Activated T-helper 1 cell treated with Interleukin-2 at 50 U/mL for 16 hours (primary cell): Measurements from ENCODE around the gene GMPPA.
A peak's percentile ranks its signal among the peaks of the same experiment; 100 is the strongest.

Source experiments
- DNase-seq: peaks from one replicate; pipeline ENCODE4 v3.0.0-alpha.2; 2020; ENCODE audit warnings: low read depth

GMPPA gene

DNA sequence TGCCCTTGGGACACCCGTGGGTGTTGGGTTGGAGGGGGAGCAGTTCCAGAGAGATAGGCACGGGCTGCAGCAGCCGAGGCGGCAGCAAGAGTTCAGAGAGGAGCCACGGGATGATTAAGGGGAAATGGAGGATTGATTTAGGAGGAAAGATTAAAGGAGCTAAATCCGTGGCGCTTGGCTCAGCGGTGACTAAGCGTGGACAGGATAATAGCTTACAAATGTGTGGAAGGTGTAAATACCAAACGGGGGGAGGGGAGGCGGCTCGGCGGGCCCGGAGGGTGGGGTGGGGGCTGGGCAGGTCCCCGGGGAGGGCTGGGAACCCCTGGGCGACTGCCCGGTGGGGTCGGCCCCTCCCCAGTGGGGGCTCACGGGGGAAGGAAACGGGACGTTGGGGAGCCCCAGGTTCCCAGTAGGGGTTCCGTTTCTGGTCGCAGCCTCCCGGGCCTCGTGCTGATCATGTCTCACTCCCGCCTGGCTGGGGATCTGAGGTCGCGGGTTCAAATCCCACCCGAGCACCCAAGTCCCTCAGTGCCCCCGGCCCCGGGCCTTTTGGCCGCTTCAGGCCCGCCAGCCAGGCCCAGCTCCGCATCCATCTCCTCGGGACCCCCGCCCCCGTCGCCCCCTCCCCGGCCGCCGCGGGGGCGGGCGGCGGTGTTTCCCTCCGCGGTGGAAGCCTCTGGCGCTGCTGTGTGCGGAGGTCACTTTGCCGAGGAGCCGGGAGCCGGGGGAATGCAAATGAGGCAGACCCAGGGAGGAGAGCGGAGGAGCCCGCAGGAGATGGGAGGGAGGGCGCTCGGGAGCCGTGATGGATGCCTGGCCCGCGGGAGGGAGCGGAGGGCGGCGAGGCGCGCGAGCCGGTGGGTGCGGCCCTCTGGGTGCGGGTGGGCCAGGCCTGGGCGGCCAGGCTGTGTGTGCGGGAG is 23.7 kb downstream of the GMPPA start:
- no peak for DNase-seq

DNA sequence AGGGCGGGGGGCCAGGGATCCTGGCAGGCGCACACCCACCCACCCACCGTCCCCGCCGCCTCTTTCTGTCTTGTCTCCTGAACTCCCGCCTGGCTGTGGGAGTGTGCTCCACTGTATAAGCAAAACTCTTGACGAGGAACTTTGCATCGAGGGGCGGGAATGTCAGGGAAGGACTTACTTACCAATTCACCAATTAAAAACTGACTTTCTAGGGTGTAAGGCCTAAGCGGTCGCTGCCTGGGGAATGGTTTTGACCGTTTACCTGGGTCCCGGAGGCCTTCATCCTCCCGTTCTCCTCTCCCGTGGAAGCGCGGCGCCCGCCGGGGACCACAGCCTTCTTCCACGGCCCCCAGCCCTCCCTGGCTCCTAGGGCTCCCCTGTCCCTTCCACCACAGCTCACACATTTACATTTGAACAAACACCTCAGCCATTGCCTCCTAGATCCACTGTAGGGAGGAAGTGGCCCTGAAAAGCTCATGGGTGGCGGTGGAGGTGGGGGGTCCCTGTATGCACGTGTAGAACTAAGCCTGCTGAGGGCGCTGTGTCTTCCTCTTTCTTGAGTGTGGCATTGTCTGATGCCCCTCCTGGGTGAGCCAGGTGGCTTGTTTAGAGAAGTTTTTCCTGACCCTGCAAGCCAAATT is 24.5 kb downstream of the GMPPA start:
- no peak for DNase-seq

DNA sequence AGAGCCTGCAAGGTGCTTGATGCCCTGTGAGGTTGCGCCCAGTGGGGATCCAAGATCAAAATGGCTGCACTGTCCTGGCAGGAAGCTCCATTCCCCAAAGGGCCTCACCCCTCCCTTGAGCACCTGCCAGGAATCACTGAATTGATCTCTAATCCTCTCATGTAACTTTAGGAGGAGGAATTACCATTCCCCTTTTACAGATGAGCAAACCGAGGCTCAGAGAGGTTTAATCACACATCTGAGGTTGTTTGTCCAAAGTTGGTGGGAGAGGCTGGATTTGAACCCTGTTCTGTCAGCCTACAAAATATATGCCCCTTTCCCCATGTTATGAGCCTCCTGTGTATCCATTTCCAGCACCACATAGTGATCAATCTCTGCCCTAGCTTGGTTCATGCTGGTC is 26.1 kb downstream of the GMPPA start:
- DNase-seq: no peak

DNA sequence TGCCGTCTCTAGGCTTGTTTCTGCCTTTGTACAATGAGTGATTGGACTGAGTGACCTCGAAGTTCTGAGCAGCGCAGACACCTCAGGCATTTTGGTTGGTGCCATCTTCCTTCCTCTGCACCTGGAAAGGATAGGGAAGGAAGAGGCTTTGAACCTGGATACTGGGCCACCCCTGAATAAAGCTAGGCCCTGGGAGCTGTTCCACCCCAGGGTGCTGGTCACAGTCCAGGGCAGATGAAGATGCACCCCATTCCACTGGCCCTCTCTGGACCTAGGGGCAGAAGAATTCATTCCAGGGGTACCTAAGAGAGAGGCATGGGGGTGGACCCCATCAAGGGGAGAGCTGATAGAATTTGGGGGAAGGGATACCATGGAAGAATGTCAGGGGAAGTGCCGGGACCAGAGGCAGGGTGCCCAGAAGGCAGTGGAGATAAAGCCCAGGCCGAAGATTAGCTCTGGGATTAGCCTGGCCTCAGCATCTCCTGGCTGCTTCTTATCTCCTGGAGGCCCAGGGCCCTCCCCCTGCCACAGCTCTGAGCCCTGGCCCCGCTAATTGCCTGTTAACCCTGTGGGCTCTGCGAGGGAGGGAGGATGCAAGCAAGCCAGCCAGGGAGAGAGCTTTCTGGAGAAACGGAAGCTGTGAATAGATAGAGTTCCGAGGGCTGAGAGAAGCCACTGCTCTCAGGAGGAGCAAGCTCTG is 27.0 kb downstream of the GMPPA start:
- DNase-seq: no peak

DNA sequence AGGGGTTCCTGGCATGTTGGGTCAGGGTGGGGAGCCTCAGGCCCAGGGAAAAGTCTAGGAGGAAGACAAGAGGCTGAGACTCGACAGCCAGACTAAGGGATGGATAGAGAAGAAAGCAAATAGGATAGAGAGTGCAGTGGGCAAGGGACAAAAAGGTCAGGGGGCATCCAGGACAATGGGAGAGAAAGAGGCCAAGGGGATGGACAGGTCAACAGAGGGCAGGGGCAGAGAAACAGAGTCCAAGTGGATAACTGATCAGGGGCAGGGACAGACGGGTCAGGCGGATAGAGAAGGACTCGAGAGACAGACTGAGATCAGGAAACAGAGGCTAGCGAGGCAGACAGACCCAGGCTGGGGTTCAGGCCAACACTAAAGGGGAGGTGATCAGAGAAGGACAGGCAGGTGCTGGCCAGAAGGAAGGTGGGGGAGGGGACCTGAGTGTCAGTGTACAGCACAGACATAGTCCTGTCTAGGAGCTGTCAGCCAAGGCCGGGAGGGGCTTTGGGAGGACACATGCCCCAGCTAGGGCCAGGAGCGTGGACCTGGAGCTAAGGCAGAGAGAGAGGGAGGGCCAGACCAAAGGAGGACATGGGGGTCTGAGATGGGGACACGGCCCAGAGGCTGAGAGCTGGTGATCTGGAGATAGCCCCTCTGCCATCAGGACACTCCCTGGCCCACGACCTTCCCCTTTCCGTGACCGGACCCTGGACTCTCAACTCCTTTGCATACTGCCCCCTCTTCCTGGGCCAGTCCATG is 27.8 kb downstream of the GMPPA start:
- no peak for DNase-seq

DNA sequence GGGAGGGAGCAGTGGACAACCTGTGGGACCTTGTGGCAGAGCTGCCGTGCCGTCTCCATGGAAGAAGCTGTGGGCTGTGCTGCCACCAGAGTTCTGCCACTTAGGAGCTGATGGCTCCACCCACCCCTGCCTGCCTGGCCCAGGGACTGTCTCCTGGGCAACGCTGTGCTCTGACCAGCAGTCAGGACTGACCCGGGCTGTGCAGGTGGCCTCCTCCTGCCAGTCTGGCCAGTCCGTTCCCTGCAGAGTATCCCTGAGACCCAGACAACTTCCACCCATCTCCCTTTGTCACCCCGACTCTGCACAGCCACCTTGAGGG is 28.3 kb downstream of the GMPPA start:
- DNase-seq: no peak

DNA sequence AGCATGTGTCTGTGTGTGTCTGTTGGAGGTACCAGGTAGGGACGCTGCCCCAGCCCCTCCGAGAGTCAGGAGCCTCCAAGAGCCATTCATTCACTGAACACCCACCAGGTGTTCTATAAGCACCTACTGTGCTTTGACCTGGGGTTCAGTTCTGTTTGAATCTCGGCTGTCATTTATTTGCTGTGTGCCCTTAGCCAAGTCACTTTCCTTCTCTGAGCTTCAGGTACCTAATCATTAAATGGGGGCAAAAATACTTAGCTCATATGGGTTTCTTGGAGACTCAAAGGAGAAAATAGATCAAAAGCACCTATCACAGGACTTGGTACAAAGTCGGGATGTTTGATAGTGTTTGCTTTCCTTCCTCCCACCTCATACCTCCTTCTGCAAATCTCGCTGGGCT is 28.8 kb downstream of the GMPPA start:
- no peak for DNase-seq

DNA sequence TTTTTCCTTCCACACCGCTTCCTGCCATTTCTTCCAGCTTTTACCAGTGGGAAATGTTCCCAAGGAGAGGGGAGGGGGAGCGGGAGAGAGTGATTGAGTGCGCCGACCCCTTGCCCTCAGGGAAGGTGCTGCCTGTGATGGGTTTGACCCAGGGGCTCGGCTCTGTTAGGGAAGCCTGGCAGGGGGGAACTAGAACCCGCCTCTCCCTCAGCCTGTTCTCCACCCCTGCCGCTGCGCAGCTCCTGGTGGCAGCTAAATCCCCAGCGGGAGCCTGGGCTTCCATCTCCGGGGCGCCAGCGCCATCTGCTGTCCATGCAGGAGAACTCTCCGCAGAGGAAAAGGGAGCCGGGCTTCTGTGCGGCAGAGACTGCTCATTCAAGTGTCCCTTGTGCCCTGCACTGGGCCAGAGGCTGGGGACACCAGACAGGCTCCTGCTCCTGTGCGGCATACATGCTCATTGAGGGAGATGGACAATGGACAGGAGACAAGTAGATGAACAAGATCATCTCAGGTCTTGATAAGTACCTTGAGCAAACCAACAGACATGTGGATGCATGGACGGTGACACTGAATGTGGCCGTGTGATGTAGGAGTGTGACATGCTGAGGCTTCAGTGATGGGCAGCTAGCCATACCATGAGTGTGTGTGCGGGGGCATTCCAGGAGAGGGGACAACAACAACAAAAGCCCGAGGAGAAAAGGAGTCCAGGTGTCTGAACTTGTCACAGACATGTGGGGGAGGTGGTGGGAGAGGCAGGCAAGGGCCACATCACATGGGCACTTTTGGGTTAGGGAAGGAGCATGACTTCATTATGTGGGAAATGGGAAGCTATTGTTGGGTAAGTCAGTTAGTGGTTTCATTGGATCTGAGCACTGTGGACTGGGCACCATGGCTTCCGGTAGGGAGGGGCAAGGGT is 31.6 kb downstream of the GMPPA start:
- DNase-seq: peak; percentile 72

DNA sequence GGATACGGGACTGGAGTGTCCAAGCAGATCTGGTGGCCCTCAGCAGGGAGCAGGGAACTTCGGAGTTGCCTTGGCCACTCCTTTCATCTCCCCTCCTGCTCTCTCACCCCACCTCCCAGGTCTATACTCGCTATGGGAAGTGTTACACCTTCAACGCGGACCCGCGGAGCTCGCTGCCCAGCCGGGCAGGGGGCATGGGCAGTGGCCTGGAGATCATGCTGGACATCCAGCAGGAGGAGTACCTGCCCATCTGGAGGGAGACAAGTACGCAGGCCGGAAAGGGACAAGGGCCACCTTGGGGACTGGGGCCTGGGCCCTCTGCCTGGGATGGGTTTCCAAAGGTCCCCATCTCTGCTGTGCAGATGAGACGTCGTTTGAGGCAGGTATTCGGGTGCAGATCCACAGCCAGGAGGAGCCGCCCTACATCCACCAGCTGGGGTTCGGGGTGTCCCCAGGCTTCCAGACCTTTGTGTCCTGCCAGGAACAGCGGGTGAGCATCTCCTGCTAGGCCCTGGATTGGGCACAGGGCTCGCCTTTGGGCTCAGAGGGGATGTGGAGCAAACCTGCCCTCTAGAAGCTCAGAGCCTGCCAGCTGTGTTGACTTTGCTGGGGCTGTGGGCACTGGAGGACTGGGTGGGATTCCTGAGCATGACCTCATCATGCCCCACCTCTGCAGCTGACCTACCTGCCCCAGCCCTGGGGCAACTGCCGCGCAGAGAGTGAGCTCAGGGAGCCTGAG is 33.1 kb downstream of the GMPPA start:
- DNase-seq: no peak

DNA sequence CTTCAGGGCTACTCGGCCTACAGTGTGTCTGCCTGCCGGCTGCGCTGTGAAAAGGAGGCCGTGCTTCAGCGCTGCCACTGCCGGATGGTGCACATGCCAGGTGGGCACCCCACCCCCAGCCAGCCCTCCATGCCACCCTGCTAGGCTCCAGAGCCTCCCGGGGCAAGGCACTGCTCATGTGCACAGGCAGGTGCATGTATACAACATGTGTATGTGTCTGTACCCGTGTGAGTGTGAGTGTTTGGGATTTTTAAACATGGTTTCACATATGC is 33.6 kb downstream of the GMPPA start:
- DNase-seq: no peak

DNA sequence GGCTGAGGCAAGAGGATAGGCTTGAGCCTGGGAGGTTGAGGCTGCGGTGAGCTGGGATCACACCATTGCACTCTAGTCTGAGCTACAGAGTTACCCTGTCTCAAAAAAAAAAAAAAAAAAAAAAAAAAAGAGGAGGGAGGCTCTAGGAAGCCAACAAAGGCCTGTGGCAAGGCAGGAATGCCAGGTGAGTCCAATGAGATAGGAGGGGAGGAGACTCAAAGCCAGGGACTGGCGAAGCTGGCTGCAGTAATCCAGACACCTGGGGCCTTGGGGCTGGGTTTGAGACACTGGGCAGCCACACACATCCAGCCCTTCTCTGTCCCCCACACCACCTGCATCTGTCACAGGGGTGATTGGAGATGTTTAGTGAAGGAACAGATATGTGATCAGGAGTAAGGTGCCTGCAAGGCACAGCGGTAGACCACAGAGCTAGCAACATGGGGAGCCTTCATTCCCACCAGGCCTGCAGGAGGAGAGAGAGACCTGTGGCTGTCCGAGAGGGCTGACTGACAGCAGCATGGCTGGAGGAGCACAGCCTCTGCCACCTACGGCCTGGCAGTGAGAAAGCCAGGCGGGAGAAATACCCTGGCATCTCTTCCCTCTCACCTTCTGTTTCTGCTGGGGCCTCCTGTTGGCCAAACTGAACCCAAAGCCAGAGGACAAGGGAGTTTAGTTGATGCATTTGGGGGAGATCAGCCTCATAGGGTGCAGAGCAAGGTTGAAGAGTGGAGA is 35.4 kb downstream of the GMPPA start:
- DNase-seq: no peak

DNA sequence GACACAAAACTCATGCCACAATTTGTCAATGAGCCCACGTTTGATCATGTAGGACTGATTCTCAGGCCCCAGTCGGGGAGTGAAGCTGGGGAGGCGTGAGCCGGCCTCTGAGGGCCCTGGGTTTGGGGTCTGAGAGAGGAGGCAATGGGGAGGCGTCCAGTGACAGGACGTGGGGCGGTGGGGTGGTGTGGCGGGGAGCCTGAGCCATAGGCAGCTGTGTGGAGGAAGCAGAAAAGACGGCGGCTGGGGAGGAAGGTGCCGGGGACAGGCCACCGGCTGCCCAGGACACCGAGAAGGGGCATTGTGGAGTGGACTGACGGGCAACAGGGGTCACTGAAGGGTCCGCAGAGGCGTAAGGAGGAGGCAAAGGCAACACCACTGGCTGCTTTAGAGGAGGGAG is 37.7 kb downstream of the GMPPA start:
- DNase-seq: no peak

DNA sequence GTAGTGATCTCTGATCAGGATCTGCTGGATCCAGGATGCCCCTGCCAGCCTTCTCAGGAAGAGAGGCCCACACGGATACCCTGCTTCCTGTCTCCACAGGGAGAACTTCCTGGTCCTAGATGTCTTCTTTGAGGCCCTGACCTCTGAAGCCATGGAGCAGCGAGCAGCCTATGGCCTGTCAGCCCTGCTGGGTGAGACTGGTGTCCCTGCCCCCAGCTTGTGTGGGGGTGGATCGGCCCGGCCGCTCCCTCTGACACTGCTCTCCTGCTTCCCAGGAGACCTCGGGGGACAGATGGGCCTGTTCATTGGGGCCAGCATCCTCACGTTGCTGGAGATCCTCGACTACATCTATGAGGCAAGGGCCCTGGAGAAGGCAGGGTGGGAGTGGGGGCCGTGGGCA is 38.3 kb downstream of the GMPPA start:
- no peak for DNase-seq

DNA sequence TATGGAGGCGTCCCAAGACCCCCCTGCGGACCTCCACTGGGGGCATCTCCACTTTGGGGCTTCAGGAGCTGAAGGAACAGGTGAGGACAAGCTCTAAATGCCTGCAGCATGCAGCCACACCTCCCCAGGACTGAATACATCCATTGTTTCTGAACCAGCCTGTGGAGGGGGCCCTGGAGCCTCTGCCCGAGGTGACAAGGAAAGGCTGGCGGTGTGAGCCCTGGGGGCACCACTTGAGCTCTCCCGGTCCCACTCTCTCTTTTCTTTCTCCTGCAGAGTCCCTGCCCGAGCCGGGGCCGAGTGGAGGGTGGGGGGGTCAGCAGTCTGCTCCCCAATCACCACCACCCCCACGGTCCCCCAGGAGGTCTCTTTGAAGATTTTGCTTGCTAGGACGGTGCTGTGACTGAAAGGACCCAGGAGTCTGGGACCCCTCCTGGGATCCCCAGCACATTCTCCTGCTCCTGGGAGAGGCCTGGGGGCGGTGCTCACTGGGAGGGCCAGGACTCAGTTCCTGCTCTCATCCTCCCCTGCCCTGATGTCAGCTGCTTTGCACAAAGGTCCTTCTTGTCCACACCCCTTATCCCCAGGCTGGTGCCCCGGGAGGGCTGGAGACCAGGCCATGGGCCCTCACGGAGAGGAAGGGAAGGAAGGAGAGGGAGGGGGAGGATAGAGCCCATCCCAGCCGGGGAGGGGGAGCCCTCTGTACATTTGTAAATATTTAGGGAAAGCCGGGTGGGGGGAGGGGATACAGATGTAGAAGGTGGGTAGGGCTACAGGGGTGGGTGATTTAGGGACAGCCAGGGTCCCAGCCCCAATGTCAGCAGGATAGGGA is 39.2 kb downstream of the GMPPA start:
- no peak for DNase-seq

DNA sequence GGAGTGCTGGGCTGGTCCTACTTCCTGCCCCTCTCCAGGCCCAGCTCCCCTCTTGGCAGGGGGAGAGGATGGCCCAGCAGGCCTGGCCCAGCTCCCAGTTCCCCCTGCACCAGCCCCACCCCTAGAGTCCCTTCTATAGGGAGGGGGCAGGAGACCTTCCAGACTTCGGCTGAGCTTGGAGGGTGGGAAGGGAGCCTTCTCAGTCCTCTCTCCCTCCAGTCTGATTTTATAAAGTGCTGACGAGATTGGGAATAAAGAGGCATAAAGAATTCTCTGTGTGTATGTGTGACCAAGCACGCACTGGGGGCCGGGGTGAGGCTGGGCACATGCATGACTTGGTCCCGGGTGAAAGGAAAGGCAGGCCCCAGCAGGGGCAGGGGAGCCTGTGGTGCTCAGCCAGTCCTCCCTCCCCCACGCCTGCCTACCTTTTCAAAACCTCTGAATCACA is 39.8 kb downstream of the GMPPA start:
- DNase-seq: no peak

DNA sequence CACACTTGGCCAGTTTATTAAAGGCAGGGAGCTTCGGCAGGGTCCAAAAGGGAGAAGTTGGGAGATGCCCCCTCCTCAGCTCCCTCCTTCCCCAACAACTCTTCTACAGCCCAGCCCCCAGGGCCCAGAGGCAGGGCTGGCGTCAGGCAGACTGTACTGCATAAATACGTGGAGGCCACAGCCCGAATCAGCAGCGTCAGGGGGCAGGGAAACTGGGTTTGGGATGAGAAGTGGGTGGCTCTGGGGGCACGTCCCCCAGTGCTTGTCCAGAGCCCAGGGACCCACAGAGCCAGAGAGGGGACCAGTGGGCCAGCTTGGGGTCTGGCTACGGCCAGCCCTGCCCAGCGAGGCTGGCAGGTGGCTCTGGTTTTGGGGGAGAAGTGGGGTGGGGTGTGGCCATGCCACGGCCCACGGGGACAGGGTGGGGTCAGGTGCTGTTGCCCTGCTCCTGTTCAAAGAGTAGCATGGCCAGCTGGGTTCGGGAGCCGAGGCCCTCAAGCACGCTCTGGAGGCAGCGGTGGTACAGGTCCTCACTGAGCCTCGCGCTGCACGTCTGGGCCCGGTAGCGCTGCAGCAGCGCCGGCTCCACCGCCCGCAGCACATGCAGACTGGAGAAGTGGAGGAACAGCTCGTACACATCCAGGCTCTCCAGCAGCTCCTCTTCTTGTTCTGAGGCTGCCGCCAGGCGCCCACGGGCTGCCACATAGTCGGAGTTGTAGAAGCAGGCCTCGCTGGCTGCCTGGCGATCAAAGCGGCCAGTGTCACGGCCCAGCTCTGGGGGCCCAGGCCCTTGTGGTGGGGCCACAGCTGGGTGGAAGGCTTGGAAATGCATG is 40.5 kb downstream of the GMPPA start:
- no peak for DNase-seq

DNA sequence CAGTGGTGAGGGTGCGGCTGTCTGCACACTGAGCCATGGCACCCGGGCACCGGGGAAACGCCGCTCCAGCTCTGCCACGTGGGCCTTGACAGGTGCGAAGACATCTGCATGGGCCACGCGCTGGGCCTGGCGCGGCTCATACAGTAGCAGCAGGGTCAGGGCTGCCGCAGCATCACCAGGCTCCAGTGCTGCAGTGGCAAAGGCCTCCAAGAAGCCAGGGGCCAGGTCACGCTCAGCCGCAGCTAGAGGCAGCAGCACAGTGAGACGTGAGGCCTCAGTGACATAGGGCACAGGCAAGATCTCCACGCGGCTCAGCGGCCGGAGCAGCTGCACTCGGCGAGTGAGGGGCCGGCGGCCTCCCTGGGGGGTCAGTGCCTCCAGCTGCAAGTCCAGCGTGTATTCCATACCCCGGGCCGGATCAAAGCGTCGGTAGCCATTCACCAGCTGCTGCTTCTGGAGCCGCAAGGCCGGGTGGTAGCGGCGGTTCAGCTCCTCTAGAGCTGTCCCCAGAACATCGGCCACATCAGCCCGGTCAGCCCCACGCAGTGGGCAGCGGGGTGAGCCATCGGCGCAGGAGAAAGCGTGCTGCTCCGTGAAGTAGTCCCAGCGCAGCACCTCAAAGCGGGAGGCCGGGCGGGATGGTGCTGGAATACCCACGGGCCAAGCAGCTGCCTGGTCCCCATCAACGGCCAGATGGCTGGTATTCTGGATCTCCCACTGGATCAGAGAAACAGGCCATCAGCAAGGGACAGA is 41.4 kb downstream of the GMPPA start:
- DNase-seq: no peak
